ENCODE results near the gene NSUN4. TPM values are rescaled to one million over a fixed set of nuclear protein-coding genes. Genes with fewer than 3 reads are reported as not detected.
"Not testable (repeated sequence)": the region's sequence is repeated elsewhere in the genome, so short reads cannot be mapped to it uniquely, and the experiment has no call there.

The NSUN4 gene
- total RNA-seq, 1 experiment from 2014 or later, result 15.0 TPM

- not testable (repeated sequence) for DNase-seq (ENCODE audit: low spot score)
Observed at GRCh38 chr1:46325285-46326076, 15.1 kb upstream of the NSUN4 start.

DNA sequence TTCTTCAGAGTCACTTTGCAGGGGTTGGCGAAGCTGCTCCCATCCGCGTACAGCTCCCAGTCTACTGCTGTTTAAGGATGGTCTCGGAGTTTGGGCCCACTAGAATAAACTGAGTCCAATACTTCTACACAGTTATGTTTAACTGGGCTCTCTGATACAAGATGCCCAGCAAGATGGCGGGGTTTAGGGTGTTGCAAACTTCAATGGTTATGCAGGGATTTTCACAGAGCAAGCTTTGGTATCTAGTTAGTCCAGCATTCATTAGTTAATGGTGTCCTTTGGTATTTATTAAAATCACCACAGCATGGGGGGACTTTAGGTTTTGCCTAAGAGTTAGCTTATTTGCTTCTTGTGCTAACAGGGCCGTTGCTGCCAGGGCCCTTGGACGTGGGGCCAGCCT is 12.4 kb upstream of the NSUN4 start:
- DNase-seq (ENCODE audit: low spot score), result not testable (repeated sequence)

GRCh38 chr1:46329807-46330206 is 10.8 kb upstream of the NSUN4 start:
- DNase-seq (ENCODE audit: low spot score), result not testable (repeated sequence)

- not testable (repeated sequence) for DNase-seq (ENCODE audit: low spot score)
Observed at GRCh38 chr1:46330381-46330780, 10.2 kb upstream of the NSUN4 start.

GRCh38 chr1:46331786-46332540 is 8.6 kb upstream of the NSUN4 start:
- not testable (repeated sequence) for DNase-seq (ENCODE audit: low spot score)

- DNase-seq (ENCODE audit: low spot score), result peak; percentile 34
Observed at GRCh38 chr1:46333300-46334029, 7.1 kb upstream of the NSUN4 start.

DNA sequence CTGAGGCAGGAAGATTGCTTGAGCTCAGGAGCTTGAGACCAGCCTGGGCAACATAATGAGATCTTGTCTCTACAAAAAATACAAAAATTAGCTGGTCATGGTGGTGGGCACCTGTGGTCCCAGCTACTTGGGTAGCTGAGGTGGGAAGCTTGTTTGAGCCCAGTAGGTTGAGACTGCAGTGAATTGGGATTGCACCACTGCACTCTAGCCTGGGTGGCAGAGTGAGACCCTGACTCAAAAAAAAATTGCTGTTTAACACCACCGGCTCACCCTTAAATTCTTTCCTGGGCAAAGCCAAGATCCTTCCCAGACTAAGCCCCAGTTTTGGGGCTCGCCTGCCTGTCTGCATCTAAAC is 6.6 kb upstream of the NSUN4 start:
- no peak for DNase-seq (ENCODE audit: low spot score)

DNA sequence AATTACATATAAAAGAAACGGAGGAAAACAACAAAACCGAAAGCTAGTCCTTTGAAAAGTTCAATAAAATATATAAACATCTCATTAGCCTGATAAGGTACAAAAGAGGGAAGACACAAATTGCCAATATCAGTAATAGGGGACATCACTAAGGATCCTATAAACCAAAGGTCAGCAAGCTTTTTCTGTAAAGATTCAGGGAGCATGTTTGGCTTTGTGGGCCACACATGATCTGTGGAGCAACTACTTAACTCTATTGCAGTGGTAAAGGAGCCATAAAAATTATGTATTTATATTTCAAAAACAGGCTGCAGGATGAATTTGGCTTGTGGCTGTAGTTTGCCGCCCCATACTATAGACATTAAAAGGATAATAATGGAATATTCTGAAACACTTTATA is 5.5 kb upstream of the NSUN4 start:
- no peak for DNase-seq (ENCODE audit: low spot score)

GRCh38 chr1:46337409-46337808 is 3.2 kb upstream of the NSUN4 start:
- DNase-seq (ENCODE audit: low spot score), result not testable (repeated sequence)

- no peak for DNase-seq (ENCODE audit: low spot score)
Observed at GRCh38 chr1:46341222-46342083, 846 bp downstream of the NSUN4 start.

GRCh38 chr1:46342084-46342656 is 1.6 kb downstream of the NSUN4 start:
- peak; percentile 47 for DNase-seq (ENCODE audit: low spot score)

DNA sequence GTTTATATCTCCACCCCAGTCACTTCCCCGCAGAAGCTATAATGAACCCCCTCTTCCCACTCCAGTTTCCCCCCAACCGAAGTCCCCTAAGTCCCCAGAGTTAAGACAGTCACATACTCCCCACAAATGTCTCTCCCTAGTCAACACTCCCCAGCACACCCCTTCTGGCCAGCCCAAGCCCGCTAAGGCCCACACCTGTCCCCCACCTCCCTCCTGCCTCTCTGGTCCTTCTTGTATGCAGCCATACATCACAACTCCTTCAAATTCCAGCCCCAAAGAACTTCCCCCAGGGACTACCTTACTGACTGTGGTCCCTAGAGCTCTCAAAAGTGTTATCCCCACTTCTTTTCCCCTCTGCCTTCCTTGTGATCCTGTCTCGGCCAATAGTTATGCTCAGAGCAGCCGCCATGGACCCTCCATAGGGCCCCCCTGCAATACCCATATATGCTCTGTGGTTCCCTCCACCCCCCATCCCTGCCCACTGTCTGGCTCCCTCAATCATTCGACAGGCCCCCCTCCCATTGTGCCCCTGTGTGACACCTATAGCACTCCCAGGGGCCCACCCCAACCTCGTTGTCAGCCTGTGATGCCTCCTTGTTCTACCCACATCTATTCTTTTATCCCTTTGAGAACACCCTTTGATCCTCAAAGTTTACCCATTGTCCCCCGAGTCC is 2.2 kb downstream of the NSUN4 start:
- DNase-seq (ENCODE audit: low spot score), result no peak

DNA sequence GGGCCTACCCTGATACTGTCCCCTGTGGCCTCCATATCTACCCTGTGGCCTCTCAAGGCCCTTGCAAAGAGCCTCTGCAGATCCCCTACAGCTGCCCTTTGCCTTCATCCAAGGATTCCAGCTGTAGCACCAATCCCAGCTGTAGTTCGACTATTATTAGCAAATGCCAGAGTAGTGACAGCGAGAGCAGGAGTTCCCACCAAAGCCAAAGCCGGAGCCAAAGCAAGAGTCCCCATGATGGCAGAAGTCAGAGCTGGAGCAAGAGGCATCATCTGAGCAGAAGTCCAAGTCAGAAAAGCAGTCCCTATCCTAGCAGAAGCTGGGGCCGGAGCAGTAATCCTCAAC is 2.7 kb downstream of the NSUN4 start:
- DNase-seq (ENCODE audit: low spot score), result no peak

DNA sequence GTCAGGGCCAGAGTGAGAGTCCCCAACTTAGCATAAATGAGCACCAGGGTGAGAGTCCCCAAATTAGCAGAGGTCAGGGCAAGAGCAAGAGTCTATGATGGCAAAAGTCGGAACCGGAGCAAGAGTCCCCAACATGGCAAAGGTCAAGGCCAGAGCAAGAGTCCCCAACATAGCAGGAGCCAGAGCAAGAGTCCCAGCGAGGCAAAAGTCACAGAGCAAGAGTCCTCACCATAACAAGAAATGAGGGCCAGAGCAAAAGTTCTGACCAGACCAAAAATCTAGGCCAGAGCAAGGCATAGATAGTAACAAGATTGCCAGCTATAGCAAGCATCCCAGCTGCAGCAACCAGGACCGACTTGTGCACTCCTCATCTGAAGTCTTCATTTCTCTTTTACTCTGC is 3.1 kb downstream of the NSUN4 start:
- DNase-seq (ENCODE audit: low spot score), result no peak

- no peak for DNase-seq (ENCODE audit: low spot score)
Observed at GRCh38 chr1:46344481-46344880, 3.9 kb downstream of the NSUN4 start.

DNA sequence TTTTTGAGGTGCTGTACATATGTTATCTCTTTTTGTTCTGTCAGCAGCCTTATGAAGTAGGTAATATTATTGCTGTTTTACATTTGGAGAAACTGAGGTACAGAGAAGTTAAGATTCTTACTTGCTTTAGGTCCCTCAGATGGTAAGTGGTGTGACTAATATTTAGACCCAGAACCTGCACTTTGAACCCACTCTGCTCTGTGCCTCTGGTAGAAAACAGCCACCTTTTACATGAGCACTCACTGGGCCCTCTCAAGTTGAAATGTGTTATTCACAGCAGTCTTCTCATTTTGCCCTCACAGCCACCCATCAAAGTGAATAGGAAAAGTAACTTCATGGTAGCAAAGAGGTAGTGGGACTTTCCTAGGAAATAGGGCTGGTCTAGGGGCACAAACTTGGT is 4.7 kb downstream of the NSUN4 start:
- no peak for DNase-seq (ENCODE audit: low spot score)

- no peak for DNase-seq (ENCODE audit: low spot score)
Observed at GRCh38 chr1:46352363-46352762, 11.8 kb downstream of the NSUN4 start.

DNA sequence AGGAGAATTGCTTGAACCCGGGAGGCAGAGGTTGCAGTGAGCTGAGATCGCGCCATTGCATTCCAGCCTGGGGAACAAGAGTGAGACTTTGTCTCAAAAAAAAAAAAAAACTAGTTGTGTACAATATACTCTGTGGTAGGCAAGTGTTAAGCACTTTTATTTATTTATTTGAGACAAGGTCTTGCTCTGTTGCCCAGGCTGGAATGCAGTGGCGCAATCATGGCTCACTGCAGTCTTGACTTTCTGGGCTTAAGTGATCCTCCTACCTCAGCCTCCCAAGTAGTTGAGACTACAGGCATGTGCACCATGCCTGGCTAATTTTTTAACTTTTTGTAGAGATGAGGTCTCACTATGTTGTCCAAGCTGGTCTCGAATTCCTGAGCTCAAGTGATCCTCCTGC is 15.3 kb downstream of the NSUN4 start:
- DNase-seq (ENCODE audit: low spot score), result not testable (repeated sequence)

DNA sequence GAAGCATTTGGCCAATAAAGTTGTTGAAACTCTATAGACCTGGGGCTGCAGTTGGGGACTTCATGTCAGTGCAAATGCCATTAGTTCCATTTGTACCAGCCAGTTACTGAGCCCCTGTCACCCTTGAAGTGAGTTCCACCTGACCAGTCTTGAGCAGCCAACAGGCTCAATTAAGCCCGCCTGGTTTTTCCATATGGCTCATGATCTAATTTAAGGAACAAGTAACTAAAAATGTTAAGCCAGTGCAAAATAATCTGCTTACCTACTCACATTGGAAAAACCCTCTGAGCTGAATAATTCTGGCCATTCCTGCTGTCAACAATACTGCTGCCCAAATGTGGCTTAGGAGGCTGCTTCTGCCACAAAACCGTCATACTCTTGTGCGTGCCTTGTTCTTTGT is 21.6 kb downstream of the NSUN4 start:
- DNase-seq (ENCODE audit: low spot score), result no peak

DNA sequence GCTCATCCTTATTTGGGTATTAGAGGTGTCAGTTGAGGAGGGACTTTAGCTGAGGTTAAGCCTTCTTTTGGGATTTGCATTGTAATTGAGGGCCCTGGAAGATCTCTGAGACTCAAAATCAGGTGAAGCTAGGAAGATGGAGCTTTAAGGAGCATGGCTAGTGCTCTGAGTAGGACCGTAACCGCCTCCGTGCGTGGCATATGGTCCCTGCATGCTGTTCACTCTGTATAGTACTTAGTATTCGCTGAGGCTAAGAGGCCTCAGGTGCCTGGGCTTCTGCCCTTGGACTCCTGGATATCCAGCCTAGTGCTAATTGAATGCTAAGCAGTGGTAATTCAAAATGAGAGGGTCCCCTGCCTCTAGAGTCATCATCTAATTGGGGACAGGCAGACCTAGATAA is 22.5 kb downstream of the NSUN4 start:
- no peak for DNase-seq (ENCODE audit: low spot score)

DNA sequence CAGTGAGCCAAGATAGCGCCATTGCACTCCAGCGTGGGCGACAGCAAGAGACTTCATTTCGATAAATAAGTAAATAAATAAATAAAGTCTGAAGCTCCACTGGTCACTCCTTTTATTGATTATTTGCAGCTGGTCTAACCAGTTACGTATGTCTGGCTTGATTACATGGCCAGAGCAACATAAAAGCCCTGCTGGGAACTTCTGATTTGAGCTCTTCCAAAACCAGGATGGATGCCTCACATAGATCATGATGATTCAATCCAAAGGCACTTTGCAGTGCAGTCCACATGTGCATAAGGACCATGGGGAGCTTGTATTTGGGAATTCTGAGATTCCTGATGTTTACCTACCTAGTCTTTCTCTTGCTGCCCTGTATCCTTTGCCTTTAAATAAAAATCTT is 24.0 kb downstream of the NSUN4 start:
- DNase-seq (ENCODE audit: low spot score), result no peak
